D721Med (cell line): ENCODE data around the gene ANGPTL4.

ENCODE experiments used
- DNase-seq: peaks from one replicate; pipeline ENCODE4 v3.0.0; 2011; ENCODE audit warnings: low spot score; ENCODE audit not compliant: insufficient read length
- FAIRE-seq: peaks from 2 replicates; lab custom pipeline; 2011; peaks lifted over from hg19 to GRCh38; lab: Jason Lieb, UNC
- TF ChIP-seq, protein P1 (sequence below): IDR thresholded peaks from 2 replicates; pipeline ENCODE4 v1.5.1; 2012; ENCODE audit warnings: mild to moderate bottlenecking, control low read depth; ENCODE audit not compliant: insufficient read depth; ENCODE audit errors: missing control alignments

ANGPTL4 gene

DNA sequence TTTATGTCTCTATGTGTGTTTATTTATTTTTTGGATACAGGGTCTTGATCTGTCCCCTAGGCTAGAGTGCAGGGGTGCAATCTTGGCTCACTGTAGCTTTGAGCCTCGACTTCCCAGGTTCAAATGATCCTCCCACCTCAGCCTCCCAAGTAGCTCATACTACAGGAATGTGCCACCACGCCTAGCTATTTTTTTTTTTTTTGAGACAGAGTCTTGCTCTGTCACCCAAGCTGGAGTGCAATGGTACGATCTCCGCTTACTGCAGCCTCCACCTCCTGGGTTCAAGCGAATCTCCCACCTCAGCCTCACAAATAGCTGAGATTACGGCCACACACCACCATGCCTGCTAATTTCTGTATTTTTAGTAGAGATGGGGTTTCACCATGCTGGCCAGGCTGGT lies 5.0 kb upstream of the ANGPTL4 start:
- FAIRE-seq (no peak), DNase-seq (no peak)
- TF ChIP-seq, protein P1, sequence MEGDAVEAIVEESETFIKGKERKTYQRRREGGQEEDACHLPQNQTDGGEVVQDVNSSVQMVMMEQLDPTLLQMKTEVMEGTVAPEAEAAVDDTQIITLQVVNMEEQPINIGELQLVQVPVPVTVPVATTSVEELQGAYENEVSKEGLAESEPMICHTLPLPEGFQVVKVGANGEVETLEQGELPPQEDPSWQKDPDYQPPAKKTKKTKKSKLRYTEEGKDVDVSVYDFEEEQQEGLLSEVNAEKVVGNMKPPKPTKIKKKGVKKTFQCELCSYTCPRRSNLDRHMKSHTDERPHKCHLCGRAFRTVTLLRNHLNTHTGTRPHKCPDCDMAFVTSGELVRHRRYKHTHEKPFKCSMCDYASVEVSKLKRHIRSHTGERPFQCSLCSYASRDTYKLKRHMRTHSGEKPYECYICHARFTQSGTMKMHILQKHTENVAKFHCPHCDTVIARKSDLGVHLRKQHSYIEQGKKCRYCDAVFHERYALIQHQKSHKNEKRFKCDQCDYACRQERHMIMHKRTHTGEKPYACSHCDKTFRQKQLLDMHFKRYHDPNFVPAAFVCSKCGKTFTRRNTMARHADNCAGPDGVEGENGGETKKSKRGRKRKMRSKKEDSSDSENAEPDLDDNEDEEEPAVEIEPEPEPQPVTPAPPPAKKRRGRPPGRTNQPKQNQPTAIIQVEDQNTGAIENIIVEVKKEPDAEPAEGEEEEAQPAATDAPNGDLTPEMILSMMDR: no peak

DNA sequence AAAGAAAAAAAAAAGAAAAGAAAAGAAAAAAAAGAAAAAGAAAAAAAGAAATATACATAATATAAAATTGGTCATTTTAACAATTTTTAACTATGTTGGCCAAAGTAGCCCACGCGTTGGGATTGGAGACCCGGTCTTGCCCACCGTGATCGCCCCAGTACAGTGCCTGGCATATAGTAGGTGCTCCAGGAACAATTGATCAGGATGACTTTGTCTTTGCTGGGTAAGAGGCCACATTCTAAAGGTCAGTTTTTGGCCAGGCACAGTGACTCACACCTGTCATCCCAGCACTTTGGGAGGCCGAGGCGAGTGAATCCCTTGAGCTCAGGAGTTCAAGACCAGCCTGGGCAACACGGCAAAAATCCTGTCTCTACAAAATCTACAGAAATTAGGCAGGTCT lies 3.8 kb upstream of the ANGPTL4 start:
- TF ChIP-seq, protein P1: no peak
- FAIRE-seq (no peak), DNase-seq (no peak)

DNA sequence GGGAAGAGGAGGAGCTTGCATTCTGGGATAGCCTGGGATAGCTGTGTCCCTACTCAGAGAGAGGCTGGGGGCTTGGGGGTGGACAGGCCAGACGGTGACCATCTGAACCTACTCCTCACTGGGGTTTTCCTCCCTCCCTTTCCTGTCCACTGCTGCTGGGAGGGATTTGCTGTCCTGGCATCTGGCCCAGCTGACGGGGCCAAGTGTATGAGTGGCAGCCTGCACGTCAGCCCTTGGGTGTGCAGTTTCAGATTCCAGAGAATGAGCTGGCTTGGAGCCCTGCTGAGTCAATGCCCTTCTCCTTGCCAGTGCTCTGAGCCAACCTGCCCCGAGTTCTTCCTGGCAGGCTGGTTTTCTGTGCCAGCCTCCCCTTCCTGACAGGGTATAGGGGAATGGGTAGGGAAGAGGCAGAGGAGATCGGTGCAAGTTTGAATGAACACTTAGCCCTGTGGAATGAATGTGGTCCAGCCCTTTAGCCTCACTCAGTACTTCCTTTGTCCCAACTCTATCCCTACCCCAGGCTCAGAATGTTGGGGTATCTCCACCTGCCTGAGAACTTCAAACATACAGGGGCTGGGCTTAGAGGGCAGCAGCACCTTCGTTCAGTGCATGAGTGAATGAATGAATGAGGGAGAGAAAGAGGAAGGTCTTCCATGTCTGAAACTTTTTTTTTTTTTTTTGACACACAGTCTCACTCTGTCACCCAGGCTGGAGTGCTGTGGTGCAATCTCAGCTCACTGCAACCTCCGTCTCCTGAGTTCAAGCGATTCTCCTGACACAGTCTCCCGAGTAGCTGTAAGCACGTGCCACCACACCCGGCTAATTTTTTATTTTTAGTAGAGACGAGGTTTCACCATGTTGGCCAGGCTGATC lies 1.8 kb upstream of the ANGPTL4 start:
- DNase-seq: no peak
- TF ChIP-seq, protein P1: no peak
- FAIRE-seq: no peak

DNA sequence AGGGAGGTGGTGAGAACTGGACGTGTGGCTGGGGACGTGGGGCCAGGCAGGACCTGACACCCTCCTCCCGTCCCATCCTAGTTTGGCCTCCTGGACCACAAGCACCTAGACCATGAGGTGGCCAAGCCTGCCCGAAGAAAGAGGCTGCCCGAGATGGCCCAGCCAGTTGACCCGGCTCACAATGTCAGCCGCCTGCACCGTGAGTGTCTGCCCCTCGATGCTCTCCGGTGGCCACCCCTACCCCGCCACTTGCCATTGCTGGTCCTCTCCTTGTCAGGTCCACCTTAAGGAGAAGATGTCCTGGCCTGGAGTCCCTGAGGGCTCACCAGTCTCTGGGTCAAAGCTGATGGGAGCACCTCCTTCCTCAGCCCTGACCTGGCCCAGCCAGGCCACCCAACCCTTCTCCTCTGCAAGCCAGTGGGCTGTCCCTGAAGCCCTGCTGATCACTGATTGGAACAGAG lies 2.2 kb downstream of the ANGPTL4 start:
- TF ChIP-seq, protein P1: no peak
- FAIRE-seq (no peak), DNase-seq (no peak)

DNA sequence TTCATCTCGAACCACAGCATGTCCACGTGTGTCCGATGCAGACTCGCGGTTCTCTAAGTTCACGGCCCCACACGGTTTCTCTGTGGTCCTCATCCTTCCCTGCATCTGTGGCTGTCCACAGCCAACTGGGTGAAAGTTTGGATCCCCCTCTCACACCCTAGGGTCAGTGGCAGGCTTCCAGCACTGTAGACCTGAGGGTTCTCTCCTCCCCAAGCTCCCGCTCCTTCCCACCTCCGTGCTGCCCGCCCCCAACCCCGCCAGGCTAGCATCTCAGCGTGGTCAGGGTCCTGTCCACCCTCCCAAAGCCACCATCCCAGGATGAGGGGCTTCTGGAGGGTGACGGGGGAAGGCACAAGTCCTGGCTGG lies 3.0 kb downstream of the ANGPTL4 start:
- TF ChIP-seq, protein P1: no peak
- DNase-seq: no peak
- no peak for FAIRE-seq

DNA sequence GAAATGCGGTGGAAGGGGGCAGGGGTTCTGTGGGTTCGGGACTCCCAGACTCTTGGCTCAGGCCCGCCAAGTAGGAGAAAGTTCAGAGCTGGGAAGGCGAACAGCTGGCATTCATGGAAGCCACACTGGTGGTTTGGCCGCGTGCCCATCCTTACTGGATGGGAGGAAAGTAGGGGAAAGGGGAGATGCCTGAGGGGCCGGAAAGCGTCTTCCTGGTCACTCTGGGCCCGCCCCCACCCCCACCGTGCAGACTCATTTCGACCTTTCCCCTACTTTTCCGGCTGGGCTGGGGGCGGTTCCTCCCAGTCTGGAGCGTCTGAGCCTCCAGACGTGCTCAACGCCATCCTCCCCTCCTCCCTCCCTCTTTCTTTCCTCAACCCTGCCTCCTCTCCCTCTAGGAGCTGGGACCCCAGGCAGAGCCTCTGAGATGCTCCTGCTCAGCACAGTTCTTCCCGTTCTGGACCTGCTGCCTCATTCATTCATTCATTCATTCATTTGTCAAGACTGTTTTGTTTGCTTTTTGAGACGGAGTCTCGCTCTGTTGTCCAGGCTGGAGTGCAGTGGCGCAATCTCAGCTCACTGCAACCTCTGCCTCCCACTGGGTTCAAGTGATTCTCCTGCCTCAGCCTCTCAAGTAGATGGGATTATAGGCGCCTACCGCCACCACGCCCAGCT lies 3.5 kb downstream of the ANGPTL4 start:
- no peak for DNase-seq
- no peak for FAIRE-seq

More for the DNA sequence above, 3.5 kb downstream of the ANGPTL4 start:
- TF ChIP-seq, protein P1: no peak
